HG03432 (cell line): ENCODE data around the gene PTPRC.

ENCODE experiments used
- ATAC-seq: cut with Tn5 transposase; IDR thresholded peaks from one replicate; pipeline ENCODE4 v1.9.1; 2021; ENCODE audit warnings: mild to moderate bottlenecking, moderate library complexity; ENCODE audit not compliant: unreplicated experiment

The PTPRC gene

DNA sequence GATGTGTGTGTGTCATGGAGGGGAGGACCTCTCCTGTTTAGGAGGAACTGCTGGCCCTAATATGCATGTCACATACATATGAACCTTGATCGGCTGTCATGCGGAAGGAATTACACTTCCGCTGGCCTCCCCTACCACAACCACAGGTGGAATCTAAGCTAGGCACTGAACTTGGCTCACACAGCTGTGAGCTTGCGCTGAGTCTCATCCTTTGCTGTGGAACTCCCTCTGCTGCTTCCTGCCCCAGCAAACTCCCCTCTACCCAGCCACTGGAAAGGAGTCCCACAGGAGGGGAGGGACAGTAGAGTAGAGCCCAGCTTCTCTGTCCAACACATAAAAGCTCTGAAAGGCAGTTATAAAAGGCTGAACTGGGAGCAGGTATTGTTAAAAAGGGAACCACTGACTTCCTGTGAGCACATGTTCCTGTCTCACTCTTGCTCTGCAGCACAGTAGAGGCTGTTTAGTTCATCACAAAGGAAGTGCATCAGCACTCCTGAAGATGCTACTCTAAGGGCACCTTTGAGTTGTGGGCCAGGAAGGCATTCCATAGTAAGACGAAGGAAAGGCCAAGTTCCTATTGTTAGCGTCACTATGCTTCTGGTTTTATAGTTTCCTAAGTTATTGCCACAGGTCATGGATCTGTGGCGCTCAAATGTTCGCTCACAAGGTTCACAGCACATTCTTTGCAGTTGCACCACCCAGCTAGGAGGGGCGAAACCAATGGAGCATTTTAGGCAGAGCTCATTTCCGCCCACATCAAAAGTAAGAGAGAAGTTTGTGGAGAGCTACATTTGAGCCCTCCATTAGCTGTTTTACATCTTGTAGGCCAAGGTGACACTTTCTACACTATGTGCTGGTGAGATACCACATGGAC lies 17.7 kb upstream of the PTPRC start:
- peak; percentile 83 for ATAC-seq

- no peak for ATAC-seq
Measured at GRCh38 chr1:198622001-198622400, 16.8 kb upstream of the PTPRC start.

DNA sequence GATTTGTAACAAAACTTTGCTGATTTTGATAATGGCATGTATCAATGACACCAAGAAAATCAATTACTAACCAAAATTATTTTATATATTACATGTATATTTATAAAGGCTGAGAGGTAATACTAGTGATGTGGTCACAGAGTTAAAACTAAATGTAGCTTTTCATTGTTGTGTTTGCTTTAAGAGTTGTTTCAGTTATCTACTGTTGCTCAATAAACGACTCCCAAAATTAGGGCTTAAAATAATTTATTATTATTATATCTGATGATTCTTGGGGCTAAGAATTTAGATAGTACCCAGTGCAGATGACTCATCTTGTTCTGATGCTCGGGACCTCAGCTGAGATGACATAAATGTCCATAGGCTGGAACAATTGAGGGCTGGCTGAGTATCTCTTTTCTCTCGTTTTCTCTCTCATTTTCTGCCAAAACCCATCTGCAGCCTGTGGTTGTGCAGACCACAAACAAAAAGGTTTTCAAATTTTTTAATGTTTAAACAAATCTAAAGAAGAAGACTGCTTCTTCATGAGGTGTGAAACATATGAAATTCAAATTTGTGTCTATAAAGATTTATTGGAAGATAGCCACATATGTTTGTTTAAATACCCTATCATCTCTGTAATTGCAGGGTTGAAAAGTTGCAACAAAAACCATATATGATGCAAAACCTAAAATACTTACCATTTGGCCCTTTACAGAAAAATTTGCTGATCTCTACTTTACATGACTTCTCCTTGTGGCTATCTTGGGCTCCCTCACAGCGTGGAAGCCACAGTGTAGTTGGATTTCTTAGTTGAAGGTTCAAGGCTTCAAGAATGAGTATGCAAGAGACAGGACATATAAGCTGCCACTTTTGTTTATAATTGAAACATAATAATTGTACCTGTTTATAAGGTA lies 14.8 kb upstream of the PTPRC start:
- ATAC-seq, result no peak

DNA sequence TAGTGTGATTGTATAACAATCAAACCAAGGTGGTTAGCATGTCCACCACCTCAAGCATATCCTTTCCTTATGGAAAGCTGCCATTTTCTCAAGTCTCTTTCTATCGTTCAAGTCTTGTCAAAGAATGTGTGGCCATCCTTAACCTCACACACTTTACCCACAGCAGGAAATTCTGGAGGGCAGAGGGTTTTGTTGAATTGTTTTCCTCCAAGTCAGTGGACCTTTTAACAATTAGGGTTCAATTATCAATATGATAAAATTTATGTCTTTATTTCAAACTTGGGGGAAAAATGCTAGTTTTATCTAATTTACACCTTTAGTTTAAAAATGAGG lies 14.2 kb upstream of the PTPRC start:
- ATAC-seq, result no peak

DNA sequence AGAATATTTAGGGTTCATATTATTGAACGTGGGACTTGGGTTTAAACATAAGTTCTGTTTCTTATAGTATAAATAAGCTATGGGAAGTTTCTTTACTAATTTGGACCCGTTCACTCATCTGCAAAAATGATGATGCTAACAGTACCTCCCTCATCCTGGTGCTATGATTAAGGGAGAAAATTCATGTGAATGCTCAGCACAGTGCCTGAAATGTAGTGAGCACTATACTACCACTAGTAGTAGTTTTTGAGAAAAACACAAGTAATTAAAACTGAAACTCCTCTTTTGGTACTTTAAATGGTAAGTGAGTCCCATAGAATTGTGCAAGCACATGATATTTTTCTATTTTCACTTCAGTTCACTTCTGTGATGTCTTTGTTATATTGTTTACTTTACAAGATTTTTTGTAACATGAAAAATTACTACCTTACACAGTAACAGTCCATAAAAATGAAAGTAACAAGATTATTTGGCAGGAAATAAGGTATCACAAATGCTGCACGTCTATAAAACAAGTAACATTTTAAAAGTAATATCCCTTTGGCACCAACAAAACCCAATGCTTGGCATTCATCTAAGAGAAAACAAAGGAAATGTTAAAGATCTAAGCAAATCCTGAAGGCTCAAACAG lies 11.3 kb upstream of the PTPRC start:
- no peak for ATAC-seq

DNA sequence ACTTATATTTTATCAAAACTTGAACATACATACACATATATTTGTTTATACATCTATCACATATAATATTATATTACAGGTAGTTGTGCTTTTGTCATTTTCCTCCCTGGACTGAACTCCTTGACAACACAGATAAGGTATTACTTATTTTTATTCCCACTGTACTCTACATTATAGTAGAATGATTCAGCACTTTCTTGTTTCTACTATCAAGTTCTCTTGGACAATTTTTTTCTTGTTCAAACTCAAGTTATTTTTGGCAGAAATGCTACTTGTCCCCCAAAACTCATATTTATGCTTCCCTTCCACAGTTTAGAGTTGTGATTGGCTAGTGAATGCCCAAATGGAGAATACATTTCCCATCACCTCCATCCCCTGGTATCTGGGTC lies 10.8 kb upstream of the PTPRC start:
- no peak for ATAC-seq

GRCh38 chr1:198629610-198630009 lies 9.2 kb upstream of the PTPRC start:
- no peak for ATAC-seq

GRCh38 chr1:198630863-198631262 lies 8.0 kb upstream of the PTPRC start:
- no peak for ATAC-seq

- ATAC-seq, result no peak
Measured at GRCh38 chr1:198631292-198631691, 7.5 kb upstream of the PTPRC start.

DNA sequence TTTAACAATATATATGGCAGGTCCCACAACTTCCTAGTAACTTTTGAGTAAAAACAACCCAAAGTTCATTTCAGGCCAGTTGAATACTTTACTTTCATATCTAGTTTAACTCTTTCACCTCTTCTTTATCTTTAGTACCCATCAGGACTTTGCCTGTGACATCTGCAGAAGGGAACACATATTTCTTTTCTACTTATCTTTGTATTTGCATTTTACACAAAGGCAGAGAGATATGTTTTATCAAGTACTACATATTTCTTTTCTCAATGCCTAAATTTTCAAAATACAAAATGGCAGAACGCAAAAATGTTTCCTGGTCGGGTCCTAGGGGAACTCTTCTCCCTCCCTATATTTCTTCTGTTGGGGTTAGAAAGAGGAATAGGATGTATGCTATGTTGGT lies 6.8 kb upstream of the PTPRC start:
- ATAC-seq, result no peak

DNA sequence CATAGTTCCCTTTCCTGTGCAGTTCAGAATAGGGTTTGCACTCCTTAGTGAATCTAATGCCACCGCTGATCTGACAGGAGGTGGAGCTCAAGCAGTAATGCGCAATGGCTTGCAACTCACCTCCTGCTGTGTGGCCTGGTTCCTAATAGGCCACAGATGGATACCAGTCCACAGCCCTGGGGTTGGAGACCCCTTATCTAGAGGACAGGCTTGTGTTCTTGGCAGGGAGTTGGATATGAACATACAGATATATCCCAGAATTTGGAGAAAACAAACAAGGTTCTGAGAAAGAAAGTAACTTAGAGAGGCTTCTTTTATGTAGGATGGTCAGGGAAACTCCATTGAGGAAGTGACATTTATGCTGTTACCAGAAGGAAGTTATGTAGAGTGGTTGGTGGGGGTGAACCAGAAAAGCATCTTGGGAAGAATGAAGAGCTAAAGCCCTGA lies 5.1 kb upstream of the PTPRC start:
- no peak for ATAC-seq

DNA sequence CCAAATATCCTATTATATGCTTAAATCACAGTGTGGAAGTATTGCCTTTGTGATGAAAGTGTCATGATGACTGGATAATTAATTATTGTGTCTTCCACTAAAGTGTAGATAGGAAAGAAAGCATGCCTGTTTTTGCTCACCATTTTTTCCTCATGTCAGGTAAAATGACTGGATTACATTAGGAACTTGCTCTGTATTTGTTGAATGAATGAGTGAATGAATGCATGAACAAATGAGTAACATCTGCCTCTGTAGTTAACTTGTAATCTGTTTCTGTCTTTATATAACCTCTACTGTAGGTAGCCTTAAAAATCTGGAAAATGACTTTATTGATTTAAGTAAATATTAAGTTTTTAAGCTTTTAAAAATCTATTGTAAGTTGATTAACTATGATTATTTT lies 2.9 kb upstream of the PTPRC start:
- ATAC-seq, result no peak

GRCh38 chr1:198636391-198636790 lies 2.4 kb upstream of the PTPRC start:
- ATAC-seq, result no peak

DNA sequence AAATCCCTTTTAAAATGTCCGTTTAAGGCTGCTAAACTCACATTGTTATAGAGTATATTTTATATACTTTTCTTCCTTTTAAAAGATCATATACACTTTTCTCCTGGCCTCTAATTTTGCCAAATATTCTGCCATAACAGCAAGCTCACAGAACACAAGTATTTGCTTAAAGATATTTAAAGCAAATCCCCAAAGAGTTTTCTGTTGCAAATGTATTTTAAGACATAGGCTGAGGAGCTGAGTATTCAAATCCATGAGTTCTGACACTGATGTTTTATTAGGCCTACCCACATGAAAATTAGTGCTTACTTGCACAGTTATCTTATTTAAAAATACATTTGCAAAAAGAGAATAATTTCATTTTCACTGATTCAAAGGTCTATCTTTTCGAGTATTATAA lies 1.7 kb upstream of the PTPRC start:
- ATAC-seq, result no peak

DNA sequence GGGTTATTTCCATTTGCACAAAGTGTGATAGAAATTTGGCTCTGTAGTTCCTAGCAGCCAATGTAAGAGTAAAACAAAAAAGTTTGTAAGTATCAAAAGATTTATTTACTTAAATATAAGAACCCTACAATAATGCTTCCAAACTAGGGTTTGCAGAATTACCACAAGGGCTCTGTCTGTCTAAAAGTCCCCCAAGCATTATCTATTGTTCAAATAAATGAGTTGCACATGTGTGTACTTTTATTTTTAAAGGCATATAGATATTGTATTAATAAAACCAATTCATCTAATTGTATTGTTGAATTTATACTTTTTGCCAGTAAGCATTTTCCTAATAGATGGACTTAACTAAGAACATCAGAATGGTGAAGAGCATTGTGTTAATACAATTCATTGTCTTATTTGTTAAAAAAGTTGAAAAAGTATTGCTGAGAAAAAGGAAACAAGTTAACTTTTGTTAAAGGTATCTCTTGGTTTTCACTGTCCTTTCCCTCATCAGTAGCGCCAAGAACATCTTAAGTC lies 863 bp upstream of the PTPRC start:
- no peak for ATAC-seq

GRCh38 chr1:198638441-198638840 lies 399 bp upstream of the PTPRC start:
- ATAC-seq, result peak; percentile 31

- ATAC-seq, result no peak
Measured at GRCh38 chr1:198639671-198640143, 867 bp downstream of the PTPRC start.

DNA sequence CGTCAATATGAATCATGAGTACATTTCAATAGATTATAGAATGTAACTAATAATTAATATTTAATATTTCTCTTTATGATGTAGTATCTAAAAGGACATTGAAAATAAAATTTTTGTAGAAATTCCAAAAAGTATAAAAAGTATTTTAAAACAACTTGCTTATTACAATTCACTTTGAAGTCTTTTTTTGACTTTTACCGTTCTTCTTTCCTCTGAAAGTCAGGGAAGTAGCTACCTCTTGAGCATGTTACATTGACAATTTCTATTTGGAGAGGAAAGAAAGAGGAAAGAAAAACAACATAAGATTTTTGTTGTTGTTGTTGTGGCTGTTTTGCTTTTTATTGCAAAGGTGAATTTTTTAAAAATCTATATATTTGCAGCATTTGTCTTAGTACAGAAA lies 1.3 kb downstream of the PTPRC start:
- ATAC-seq, result no peak

DNA sequence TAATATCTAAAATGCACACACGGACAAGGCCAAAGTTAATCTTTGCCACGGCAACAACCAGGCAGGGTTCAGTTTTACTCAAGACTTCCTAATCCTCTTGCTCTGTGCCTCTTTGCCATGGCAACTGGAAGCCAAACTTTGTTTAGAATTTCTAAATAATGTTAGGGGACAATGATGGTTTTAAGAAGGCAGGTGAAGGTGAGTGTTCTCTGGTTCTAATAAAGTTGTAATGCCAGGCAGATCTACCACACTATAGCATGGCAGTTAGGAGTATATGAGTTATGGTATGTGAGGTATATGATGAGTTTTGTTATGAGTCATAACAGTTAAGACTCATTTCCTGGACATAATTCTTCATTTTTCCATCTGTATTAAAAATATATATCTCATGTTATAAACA lies 2.7 kb downstream of the PTPRC start:
- peak; percentile 55 for ATAC-seq

GRCh38 chr1:198641966-198642668 lies 3.3 kb downstream of the PTPRC start:
- no peak for ATAC-seq

DNA sequence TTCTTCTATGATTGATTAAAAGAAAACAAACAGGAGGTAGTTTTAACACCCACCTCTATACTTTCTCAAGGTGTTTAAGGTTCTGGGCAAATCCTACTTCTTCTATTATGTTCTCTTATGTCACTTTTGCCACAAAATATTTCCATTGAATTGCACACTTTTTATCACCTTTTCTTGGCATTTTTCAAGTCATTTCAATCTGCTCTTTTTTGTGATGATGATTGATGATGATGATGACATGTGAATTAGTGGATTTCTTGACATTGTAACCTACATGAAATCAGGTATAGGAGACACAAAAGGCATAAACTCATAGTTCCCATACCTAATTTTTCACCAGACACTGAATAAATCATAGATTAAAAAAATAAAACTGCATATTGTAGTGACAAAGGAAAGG lies 4.1 kb downstream of the PTPRC start:
- ATAC-seq, result no peak
